ENCODE results near the gene CBX1. TPM values are rescaled to one million over a fixed set of nuclear protein-coding genes. Genes with fewer than 3 reads are reported as not detected.

The CBX1 gene
- total and polyA plus RNA-seq, 12 donors = 13.2 to 56.3 (median 37.3) TPM

GRCh38 chr17:48123111-48123510 is 21.8 kb upstream of the CBX1 start:
- no peak overlapping the region for H3K4me3 ChIP-seq
- no peaks in the 10 kb centered on the region for H3K4me1 ChIP-seq (replicated peaks in 1 of 2)
- DNase-seq = no peak
- WGBS, 4 donors = 87 to 92% (median 89%) methylated on average over 5 to 6 of the region's 6 CpGs
- no peaks in the 10 kb centered on the region for H3K27me3 ChIP-seq
- H3K9me3 ChIP-seq (replicated peaks in 1 of 3) = no peaks in the 10 kb centered on the region
- H3K27ac ChIP-seq = no peak overlapping the region
- H3K36me3 ChIP-seq (replicated peaks in 1 of 2) = peaks cover 0 to 44% of the 10 kb centered on the region in 2 donors
- TF ChIP-seq POLR2A (IDR thresholded peaks at IDR 0.05) (no peak), CTCF (IDR thresholded peaks at IDR 0.05) (no peak)
- intact Hi-C loops (cut with DNase I) = no loop called here

- no peak overlapping the region for H3K27ac ChIP-seq
- WGBS, 4 donors = 81 to 90% (median 85%) methylated on average over 3 of the region's 3 CpGs
- no peaks in the 10 kb centered on the region for H3K4me1 ChIP-seq (replicated peaks in 1 of 2)
- H3K9me3 ChIP-seq (replicated peaks in 1 of 3) = no peaks in the 10 kb centered on the region
- peaks cover 0 to 49% of the 10 kb centered on the region in 2 donors for H3K36me3 ChIP-seq (replicated peaks in 1 of 2)
- TF ChIP-seq CTCF (IDR thresholded peaks at IDR 0.05) = no peak
- no peak for TF ChIP-seq POLR2A (IDR thresholded peaks at IDR 0.05)
- no peak overlapping the region for H3K4me3 ChIP-seq
- no peak for DNase-seq
- intact Hi-C loops (cut with DNase I) = no loop called here
- no peaks in the 10 kb centered on the region for H3K27me3 ChIP-seq
Measured at GRCh38 chr17:48122665-48123045, 21.4 kb upstream of the CBX1 start.

GRCh38 chr17:48121923-48122664 is 20.8 kb upstream of the CBX1 start:
- Histone ChIP-seq H3K4me3 (no peak overlapping the region), H3K27ac (no peak overlapping the region), H3K36me3 (replicated peaks in 1 of 2) (peaks cover 0 to 54% of the 10 kb centered on the region in 2 donors), H3K9me3 (replicated peaks in 1 of 3) (no peaks in the 10 kb centered on the region), H3K27me3 (no peaks in the 10 kb centered on the region), H3K4me1 (replicated peaks in 1 of 2) (no peaks in the 10 kb centered on the region)
- TF ChIP-seq CTCF (IDR thresholded peaks at IDR 0.05) (no peak), POLR2A (IDR thresholded peaks at IDR 0.05) (no peak)
- intact Hi-C loops (cut with DNase I) = no loop called here
- 85 to 91% (median 89%) methylated on average over 8 to 9 of the region's 9 CpGs for whole genome bisulfite sequencing, 4 donors
- DNase-seq = no peak

GRCh38 chr17:48113201-48113676 is 12.0 kb upstream of the CBX1 start:
- no peaks in the 10 kb centered on the region for H3K27me3 ChIP-seq
- peaks cover 0 to 24% of the 10 kb centered on the region in 2 donors for H3K4me1 ChIP-seq (replicated peaks in 1 of 2)
- H3K4me3 ChIP-seq = no peak overlapping the region
- TF ChIP-seq POLR2A (IDR thresholded peaks at IDR 0.05) (peak in 1 of 2 donors; percentile 25), CTCF (IDR thresholded peaks at IDR 0.05) (no peak)
- intact Hi-C loops (cut with DNase I) = no loop called here
- WGBS, 4 donors = 81 to 93% (median 84%) methylated on average over 5 of the region's 5 CpGs
- DNase-seq = peak in 2 of 7 donors; percentile 22 to 38
- H3K9me3 ChIP-seq (replicated peaks in 1 of 3) = no peaks in the 10 kb centered on the region
- H3K36me3 ChIP-seq (replicated peaks in 1 of 2) = peaks cover 0 to 22% of the 10 kb centered on the region in 2 donors
- peak overlapping the region in 2 of 5 donors; percentile 7 to 38 for H3K27ac ChIP-seq
